Superior temporal gyrus (tissue), 1 donor: ENCODE measurements around the gene FEZF2.

Experiments used
- DNase-seq: peaks from one replicate; pipeline ENCODE4 v3.0.0-alpha.2; 2016; ENCODE audit errors: extremely low spot score

FEZF2 gene

DNA sequence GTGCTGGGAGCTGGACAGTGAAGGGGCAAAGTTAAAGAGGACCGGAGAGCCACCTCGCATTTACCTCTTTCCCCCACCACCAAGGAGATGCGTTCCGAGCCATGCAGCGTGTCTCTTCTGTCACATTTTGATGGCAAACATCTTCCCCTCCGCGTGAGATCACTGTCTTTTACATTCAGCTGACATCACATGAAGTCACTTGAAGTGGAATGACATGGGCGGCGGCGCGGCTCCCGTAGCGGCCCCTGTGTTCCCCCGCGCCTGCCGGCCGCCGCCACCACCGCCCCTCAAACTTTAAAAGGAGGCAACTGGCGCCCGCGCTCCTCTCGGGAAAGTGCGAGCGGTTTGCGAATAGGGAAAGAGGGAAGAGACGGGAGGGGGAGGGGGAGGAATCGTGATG lies at the start of gene FEZF2:
FEZF2 (minus strand) TSS at position 336 of the 400 bp plus-strand sequence. CDS start 682 bp downstream, outside the sequence.
- DNase-seq = no peak

DNA sequence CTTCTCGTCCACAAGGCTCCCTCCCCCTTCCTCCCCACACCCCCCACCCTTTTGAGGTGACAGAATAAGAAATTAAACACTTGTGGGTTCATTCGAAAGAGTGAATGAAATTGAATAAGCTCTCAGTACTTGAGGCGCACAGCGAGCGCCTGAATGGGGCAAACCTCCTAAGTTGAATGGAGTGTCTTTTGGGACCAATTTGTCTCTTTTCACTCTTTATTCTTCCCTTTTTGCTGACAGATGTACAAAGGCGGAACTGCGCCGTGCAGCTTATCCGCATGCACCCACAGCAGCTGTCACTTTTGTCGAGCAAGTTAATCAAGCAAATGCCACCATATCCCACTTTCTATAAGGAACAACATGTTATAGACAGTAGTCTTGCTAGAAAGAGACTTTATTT lies 47.9 kb upstream of the FEZF2 start:
- DNase-seq = no peak

DNA sequence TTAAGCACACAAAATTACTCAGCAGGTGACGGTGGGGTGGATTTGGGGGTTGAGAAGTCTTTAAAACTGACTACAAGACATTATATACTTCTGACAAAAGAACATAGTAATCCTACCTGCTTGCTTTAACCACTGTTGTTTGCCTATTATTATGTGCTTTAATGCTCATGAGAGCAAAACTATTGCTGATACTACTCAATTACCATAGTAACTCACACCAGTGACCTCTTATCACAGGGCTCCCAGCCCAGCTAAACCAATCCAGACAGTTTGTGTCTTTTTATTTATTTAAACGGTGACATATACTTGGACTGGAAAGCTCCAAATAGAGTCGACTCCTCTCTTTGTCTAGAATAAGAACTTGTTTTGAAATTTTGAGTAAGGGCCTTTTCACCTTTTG lies 42.8 kb upstream of the FEZF2 start:
- DNase-seq = no peak

DNA sequence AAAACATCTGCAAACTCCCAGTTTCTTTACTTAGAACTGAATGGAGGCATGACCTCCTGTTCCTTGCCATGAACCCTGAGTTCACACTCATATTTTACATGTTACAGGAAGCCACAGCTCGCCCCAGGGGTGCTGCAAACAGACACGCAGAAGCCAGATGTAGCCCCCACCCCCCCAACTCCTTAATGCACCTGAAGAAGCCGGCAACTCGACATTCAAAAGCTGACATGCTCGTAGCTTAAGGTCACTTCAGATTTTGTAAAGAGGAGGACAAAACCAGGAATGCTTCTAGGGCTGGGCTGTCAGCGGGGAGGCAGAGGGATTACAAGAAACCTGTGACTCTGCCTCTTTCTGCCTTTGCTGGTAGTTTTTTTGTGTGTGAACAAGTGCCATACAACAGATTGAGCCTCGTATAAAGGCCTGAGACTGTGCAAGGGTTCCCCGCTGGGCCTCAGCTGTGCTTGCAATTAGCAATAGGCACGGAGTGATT lies 42.0 kb upstream of the FEZF2 start:
- DNase-seq = no peak

DNA sequence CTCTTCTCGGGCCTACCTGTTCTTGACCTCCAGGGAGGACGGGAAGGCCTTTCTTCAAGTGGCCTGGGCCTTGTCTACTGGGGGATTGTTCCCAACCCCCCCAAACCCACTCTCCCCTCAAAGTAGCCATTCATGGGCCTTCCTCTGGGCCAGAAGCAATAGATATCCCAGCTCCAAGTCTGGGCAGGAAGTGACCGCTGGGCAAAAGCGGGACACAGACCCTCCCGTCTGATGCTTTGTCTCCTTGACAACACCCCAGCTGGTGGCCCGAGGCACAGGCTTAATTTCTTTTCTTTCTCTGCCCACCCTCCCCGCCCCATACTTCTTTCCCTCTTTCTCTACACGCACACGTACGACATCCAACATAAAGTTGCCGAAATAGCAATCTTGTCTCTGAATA lies 41.4 kb upstream of the FEZF2 start:
- no peak for DNase-seq

DNA sequence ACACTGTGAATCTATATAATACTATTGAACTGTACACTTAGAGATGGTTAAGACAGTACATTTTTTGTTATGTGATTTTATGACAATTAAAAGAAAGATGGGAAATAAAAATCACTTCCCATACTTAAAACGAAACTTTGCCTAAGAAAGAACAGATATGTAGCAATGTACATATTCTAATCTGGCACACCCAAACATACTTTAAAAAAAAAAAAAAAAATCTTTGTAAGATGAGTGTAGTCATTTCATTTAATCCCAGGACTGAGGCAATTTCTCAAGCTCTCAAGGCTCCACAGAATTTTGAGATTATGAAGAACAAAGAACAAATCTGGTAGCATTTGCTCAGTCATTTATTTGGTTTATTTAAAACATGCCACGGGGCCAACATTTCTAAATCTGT lies 40.3 kb upstream of the FEZF2 start:
- DNase-seq = no peak

DNA sequence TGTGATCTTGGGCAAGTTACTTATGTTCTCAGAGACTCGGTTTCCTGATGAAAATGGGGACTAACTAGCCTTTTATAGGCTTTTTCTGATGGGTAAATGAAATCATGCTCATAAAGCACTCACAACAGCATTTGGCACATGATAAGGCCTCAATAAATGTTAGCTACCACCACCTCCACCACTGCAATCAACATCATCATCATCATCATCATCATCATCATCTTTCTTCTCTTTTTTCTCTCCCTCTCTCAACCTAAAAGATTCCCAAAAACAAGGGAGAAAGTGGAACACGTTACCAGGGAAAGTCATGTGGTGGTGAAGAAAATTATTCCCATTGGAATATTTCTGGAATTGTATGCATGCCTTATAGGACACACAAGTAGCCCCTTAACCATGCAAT lies 33.6 kb upstream of the FEZF2 start:
- DNase-seq = no peak

DNA sequence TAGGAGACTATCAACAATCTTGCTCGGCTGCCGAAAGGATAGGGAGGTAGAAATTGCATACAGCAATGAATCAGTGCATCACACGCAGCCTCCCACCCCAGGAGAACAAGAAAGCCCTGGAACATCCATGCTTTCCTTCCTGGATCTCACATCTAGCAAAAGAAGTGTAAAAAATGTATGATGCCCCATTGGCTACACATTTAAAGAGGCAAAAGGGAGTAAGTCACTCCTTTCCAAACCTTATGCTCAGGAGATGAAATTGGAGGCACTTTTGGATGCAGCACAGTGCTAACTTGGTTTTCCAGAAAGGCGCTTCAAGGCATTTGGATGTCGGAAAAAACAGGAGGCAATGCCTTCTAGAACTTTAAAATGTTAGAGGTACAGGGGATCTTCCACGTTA lies 32.2 kb upstream of the FEZF2 start:
- no peak for DNase-seq

DNA sequence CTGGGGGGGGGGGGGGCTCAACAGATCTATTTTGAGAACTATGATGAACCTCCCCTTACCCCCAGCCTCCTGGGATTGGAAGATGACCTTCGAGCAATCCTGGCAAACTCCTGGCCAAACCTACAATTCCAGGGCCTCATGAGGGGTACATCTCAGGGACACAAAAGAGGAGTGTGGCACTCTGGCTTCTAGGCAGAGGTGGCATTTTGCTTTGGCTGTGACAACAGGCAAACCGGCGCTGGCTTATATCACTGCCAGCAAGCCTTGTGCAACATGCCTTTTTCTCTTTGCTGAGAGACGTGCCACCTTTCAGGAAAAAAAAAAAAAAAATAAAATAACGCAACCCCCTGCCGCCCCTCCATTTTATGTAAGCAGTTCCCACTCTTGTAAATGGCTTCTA lies 31.8 kb upstream of the FEZF2 start:
- no peak for DNase-seq

DNA sequence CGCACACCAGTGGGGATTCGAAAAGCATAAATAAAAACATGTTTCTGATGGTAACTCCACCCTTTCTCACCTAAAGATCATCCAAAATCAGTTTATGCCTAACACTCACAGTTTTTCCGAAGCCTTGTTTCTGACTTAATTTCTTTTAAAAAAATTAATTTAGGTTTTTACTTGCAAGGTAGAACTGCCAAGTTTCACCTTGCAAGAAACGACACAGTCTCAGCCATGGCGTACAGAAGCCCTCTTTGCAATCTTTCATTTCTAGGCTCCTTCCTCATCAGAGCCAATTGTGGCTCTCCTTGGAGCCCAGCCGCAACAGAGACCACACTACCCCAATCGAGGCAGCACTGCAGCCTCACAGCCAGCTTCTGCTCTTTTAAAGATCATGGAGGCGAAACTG lies 31.0 kb upstream of the FEZF2 start:
- no peak for DNase-seq

DNA sequence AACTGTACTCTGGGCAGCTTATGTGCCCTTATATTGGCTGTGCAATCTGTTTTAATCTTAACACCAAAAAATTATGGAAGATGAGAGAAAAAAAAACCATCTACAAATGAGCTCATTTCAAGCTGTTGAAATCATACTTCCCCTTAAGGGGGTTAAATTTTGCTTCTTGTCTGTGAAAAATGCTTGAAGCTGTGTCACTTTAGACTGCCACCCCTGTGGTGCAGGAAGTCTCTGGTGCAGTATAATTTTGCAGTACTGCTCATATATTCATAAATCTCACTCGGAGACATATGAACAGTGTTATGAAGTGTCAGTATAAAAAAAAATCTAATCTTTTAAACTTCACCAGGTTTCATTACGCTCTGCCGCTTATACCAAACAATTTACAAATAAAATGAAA lies 30.4 kb upstream of the FEZF2 start:
- no peak for DNase-seq

DNA sequence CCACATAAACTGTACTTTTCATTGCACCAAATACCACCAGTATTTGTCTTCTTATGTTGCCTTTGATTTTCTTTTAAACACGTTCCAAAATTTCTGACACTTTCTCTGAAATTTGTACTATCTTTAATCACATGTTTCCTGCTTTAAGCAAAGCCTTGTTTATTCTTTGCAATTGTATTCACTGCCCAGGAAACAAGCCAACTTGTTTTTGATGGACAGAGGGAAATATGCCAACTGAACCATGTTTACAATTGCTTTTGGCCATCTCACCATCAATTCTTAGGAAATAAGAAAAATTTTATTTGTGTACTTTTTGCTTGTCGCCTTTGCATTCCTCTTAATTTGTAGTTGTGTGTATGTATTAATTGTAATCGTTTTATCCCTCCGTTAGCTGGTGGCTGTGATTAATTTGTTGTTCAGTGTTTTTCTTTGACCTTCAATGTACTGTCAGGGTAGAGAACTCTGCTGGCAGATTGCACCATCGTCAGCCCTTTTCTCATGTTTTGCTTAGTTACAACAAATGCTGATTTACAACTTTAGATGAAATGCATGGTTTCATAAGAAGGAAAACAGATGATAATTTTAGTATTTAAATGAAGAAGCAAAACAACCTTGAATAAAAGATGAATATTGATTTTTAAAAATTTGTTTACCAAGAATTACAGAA lies 19.4 kb upstream of the FEZF2 start:
- no peak for DNase-seq

DNA sequence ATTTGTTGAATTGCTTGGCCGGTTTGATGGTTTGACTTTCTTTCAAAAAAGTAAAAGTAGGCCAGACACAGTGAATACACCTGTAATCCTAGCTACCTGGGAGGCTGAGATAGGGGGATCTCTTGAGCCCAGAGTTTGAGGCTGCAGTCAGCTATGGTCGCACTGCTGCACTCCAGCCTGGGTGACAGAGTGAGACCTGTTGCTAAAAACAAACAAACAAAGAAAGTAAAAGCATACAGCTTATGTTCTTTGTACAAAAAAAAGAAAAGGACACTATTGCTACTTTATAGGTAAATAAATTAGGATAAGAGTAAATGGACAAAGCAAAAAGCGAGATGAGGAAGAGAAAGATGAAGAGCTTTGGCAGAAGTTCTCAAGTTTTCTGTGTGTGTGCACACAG lies 13.9 kb upstream of the FEZF2 start:
- no peak for DNase-seq

DNA sequence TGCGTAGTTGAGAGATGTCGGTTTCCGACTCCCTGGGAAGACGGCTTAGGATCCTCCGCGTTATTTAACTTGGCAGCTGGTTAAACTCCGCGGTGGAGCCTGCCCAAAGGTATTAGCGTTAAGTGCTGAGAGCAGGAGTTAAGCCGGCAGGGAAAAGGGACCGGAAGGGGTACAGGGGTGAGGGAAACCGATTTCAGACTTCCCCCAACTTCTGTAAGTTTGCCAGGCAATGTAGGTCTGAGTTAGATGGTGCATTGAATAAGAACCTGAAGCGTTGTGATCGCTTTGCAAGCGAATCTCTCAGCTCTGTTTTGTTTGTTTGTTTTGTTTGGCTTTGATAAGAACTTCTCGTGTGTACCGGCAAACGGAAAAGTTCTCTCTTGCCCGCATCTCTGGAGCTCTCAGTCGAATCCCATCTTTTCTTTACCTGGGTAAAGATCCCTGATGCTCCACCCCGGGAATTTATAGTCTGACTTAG lies 6.0 kb upstream of the FEZF2 start:
- DNase-seq = no peak

DNA sequence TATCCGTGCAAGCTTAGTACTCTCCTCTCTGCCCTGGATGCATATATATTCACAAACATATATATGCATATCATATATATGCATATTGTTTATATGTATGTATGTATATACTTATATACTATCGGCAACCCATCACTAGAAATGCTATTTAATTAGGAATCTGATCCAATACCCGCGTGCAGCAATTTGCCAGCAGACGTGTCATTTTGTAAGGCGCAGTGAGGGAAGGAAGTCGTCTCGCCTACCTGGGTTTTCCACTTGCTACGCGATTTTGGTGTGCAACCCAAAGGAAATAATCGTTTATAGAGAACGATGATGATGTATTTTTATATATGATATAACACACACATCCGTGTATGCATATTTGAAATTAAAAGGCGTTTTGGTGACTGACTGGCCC lies 5.6 kb upstream of the FEZF2 start:
- no peak for DNase-seq

DNA sequence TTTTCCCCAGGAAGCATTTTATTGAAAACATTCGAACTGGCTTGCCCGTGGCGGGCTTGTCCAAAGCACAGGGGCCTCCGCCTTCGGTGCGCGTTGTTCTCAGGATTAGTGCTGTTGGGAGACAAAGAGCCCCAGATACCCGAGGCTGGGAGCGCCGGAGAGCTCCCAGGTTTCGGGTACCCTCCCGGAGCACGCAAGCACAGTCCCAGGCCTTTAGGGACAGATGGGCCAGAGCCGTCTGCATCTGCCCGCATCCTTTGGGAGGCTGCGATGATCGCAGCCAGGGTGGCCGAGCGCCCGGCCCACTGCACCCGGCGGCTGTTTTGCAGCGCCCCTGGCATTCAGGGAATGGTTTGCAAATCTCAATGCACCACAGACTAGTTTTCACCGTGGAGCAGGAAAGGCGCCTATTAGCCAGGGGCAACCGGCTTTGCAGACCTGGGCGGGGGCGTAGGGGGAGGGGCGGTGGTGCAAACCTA lies 5.0 kb upstream of the FEZF2 start:
- no peak for DNase-seq

DNA sequence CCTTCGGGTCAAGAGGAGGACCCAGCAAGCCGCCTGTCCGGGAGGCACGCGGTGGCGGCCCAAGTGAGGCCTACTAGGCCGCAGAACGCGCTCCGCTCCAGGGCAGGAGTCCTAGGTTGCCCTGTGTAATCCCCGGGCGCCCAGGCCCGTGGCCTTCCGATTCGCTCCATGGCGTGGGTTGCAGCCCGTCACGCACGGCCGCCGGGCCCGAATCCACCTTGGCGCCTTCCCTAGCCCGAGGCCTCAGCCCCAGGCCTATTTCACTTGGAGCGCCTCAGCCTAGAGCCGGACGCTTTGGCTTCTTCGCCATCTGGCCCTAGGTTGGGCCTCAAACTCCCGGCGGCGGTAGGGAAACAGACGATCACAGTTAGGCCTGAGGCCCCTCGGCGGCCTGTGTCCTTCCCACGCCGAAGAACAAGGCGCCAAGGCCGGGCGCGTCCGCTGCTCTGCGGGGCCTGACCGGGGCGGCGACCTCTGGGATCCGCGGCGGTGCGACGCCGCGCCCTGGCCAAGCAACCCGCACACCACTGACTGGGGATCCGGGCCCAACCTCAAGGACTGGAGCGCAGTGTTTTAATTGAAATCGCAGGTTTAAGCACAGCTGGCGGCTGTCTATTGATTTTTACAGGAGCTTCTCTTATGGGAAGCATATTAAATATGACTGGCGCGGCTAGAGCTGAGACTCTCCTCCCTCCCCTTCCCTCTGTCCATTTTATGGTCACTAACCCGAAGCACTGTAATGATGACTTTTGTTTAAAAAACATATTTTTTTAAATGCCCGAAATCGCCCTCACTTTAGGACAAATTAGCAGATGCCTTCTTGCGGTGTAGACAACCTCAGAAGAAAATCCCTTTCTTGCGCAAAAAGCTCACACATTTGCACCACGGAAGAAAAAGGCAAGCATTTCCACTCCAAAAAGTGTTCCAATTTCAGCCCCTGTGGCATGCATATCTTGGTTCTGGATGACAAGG lies 3.8 kb upstream of the FEZF2 start:
- no peak for DNase-seq

DNA sequence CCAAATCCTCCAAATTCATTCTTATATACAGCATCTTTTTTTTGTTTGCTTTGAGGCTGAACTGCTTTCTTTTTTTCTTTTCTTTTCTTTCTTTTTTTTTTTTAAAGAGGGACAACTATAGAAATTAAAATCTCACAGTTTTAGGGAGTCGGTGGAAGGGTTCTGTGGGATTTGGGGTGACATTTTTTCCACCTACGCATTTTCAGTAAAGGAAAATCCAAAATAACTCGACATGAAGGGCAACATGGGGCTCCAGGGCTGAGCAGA lies 3.0 kb upstream of the FEZF2 start:
- DNase-seq = no peak

DNA sequence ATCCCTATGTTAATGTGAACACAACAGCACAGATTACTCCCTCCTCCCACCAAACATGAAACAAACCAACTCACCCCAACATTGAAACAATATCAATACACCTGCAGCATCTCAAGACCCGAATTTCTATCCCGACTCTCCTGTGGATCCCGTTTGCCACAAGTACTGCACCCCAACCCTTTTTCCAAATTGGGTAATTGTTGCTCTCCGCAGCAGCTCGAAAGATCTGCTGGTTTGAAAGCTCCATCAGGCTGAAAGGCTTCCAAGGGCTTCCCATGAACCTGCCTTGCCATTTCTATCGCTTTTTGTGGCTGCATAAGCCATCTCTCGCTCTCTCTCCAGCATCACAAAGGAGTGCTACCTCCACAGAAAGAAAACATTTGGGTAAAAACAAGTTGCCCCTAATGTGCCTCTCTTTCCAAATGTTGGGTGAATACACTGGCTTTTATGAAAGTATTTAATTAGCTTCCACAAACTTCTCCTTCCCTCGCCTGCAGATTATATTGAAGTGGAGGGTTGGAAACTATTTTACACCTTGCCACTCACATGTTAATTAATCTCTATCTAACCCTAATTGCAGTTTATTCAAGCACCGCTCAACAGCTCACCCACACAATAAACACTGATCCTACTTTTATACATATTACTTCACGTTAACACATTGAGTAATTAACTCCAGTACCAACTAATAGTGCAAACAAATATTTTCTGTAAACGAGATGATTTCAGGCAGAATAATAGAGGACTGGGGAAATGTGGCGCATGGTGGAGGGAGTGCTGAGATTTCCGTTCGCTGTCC lies 2.5 kb upstream of the FEZF2 start:
- no peak for DNase-seq

DNA sequence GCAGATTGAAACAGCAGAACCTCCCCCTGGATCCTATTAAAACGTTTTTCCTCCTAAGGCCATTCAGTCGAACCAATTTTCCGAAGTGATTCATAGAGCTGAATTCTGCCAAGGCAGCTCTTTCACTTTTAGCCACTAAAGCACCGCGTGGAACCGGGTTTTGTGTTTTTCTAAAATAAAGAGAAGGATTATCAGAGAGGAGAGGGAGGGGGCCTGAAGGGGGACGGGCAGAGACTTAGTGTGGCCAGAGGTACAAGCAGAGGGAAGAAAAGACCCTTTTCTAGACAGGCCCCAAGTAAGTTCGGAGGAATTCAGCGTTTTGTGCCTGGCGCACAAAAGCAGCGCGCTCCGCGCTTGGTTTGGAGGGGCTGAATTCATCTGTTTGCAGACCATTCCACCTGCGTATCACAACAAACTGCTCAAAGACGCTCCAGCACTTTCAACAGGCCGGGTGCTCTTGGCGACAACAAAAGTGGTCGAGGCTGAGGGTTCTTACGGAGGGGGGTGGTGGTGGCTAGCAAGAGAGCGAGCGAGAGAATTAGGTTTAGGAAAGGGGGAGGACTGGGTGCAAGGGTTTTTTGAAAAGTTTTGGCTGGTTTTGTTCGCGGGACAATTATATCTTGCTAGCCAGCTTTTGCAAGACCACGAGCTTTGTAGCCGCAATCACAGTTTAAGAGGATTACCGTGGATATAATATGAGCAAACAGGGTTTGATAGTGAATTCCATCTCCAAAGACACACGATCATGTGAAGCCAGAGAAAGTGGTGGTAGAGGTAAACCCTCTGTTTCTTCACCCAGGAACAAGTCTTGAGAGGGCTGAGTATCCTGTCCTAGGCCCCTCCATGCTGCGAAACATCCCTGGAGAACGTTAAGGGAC lies 1.2 kb upstream of the FEZF2 start:
- no peak for DNase-seq

DNA sequence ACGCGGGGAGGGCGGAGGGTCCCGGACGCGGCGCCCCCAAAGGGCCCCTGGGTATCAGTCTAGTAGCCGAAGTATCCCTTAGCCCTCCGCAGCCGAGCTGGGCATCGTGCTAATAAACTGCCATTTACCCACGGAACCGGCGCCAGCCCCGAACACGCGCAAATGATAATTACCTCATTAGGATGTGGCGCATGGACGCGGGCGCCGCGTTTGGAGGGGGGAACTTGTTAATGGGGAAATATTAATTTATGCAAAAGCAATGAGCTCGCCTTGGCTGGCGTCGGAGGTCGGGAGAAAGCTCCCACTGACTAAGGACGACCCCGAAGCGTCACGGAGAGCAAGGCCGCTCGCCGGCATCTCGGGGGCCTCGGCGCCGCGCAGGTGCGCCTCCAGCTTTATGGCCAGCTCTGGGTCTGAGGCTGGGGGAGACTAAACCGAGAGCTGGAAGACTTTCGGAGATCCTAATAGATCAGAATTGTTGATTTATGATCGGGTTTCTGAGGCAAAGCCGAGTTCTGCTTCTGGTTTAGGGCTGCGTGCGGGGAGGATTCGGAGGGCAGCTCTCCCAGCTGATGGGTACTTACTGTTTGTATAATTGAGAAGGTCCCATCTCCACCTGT lies 474 bp upstream of the FEZF2 start:
- DNase-seq = no peak
